ENCODE data around the gene MMP24. TPM values are rescaled to one million over a fixed set of nuclear protein-coding genes. Genes with fewer than 3 reads are reported as not detected.
A peak's percentile ranks its signal among the peaks of the same experiment; 100 is the strongest.

The MMP24 gene
- total and polyA plus RNA-seq, 2 of the 13 experiments (the other 11 are each of a cell fraction or from before 2014, with no cell fraction given) = 0.29 to 0.35 TPM

DNA sequence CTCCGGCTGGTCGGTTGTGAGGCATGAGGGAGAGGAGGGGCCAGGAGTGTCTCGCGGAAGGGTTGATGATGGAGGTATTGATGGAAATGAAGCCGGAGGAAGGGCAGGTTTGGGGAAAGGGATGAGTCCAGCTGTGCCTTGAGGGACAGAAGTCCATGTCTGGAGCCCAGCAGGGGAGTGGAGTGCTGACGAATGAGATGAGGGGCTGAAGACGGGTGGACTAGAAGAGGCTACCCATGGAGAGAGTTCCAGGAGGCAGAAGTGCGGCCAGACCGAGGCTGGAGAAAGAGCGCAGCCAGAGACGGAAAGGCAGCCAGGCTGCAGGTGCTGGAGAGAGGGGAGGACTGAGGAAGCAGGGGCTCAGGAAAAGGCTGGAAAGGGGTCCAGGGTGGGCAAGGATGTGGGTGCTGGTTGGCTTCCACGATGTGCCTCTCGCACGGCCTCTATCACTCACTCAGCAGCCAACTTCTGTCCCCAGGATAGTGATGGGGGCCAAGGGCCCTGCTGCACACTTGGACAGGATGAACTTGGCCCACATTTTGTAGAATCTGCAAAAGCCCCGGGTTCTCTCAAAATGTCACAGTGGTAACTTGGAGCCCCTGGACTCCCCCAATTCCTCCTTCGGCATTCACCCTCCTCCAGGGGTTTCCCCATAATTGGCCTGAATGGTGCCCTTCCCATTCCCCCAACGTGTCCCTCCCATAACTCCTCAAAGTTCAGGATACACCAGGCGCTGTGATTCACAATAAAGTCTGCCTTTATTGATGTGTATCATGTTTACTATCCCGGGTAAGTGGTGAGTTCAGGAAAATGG lies 58.7 kb downstream of the MMP24 start (continued):
- TF ChIP-seq, protein P1, sequence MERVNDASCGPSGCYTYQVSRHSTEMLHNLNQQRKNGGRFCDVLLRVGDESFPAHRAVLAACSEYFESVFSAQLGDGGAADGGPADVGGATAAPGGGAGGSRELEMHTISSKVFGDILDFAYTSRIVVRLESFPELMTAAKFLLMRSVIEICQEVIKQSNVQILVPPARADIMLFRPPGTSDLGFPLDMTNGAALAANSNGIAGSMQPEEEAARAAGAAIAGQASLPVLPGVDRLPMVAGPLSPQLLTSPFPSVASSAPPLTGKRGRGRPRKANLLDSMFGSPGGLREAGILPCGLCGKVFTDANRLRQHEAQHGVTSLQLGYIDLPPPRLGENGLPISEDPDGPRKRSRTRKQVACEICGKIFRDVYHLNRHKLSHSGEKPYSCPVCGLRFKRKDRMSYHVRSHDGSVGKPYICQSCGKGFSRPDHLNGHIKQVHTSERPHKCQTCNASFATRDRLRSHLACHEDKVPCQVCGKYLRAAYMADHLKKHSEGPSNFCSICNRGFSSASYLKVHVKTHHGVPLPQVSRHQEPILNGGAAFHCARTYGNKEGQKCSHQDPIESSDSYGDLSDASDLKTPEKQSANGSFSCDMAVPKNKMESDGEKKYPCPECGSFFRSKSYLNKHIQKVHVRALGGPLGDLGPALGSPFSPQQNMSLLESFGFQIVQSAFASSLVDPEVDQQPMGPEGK (CRISPR knock-in tag; IDR thresholded peaks at IDR 0.05) = no peak
- TF ChIP-seq ARHGAP35 (CRISPR knock-in tag; IDR thresholded peaks at IDR 0.05; ENCODE audit: borderline replicate concordance) = 0 out of 2 replicates have a peak, but pooled peaks have one; percentile 48
- 0 out of 2 replicates have a peak, but pooled peaks have one; percentile 50 for TF ChIP-seq ZNF441 (CRISPR knock-in tag; IDR thresholded peaks at IDR 0.05; ENCODE audit: borderline replicate concordance)
- TF ChIP-seq FOXK2 (IDR thresholded peaks at IDR 0.05) = 0 out of 2 replicates have a peak, but pooled peaks have one; percentile 6
- 0 out of 2 replicates have a peak, but pooled peaks have one; percentile 33 for TF ChIP-seq ESRRA (CRISPR knock-in tag; IDR thresholded peaks at IDR 0.05; ENCODE audit: low read depth)
- 0 out of 2 replicates have a peak, but pooled peaks have one; percentile 7 for TF ChIP-seq ZNF468 (CRISPR knock-in tag; IDR thresholded peaks at IDR 0.05)
- peak; percentile 4; the same call in 1 of the 2 replicates for TF ChIP-seq SAP130 (CRISPR knock-in tag; IDR thresholded peaks at IDR 0.05; ENCODE audit: low read depth)
- TF ChIP-seq ZNF773 (CRISPR knock-in tag; IDR thresholded peaks at IDR 0.05; ENCODE audit: borderline replicate concordance) = peak; percentile 44; the same call in 1 of the 2 replicates
- 0 out of 2 replicates have a peak, but pooled peaks have one; percentile 53 for TF ChIP-seq AHR (CRISPR knock-in tag; IDR thresholded peaks at IDR 0.05)
- TF ChIP-seq KLF11 (CRISPR knock-in tag; IDR thresholded peaks at IDR 0.05) = 0 out of 2 replicates have a peak, but pooled peaks have one; percentile 14
- 0 out of 2 replicates have a peak, but pooled peaks have one; percentile 32 for TF ChIP-seq PRMT3 (CRISPR knock-in tag; IDR thresholded peaks at IDR 0.05; ENCODE audit: borderline replicate concordance, low read depth)
- peak; percentile 18 for TF ChIP-seq ZNF615 (CRISPR knock-in tag; IDR thresholded peaks at IDR 0.05; ENCODE audit: borderline replicate concordance)
- TF ChIP-seq ZNF431 (CRISPR knock-in tag; IDR thresholded peaks at IDR 0.05; ENCODE audit: borderline replicate concordance, low read depth) = no peak
- TF ChIP-seq ZMYM4 (CRISPR knock-in tag; IDR thresholded peaks at IDR 0.05) = peak; percentile 32; the same call in 1 of the 2 replicates
- TF ChIP-seq, protein P2, sequence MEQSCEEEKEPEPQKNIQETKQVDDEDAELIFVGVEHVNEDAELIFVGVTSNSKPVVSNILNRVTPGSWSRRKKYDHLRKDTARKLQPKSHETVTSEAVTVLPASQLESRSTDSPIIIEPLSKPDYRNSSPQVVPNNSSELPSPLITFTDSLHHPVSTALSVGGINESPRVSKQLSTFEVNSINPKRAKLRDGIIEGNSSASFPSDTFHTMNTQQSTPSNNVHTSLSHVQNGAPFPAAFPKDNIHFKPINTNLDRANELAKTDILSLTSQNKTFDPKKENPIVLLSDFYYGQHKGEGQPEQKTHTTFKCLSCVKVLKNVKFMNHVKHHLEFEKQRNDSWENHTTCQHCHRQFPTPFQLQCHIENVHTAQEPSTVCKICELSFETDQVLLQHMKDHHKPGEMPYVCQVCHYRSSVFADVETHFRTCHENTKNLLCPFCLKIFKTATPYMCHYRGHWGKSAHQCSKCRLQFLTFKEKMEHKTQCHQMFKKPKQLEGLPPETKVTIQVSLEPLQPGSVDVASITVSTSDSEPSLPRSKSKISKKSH (CRISPR knock-in tag; IDR thresholded peaks at IDR 0.05; ENCODE audit: borderline replicate concordance) = peak; percentile 57; the same call in 1 of the 2 replicates
- 0 out of 2 replicates have a peak, but pooled peaks have one; percentile 7 for TF ChIP-seq ZNF564 (CRISPR knock-in tag; IDR thresholded peaks at IDR 0.05)
- TF ChIP-seq, protein P3, sequence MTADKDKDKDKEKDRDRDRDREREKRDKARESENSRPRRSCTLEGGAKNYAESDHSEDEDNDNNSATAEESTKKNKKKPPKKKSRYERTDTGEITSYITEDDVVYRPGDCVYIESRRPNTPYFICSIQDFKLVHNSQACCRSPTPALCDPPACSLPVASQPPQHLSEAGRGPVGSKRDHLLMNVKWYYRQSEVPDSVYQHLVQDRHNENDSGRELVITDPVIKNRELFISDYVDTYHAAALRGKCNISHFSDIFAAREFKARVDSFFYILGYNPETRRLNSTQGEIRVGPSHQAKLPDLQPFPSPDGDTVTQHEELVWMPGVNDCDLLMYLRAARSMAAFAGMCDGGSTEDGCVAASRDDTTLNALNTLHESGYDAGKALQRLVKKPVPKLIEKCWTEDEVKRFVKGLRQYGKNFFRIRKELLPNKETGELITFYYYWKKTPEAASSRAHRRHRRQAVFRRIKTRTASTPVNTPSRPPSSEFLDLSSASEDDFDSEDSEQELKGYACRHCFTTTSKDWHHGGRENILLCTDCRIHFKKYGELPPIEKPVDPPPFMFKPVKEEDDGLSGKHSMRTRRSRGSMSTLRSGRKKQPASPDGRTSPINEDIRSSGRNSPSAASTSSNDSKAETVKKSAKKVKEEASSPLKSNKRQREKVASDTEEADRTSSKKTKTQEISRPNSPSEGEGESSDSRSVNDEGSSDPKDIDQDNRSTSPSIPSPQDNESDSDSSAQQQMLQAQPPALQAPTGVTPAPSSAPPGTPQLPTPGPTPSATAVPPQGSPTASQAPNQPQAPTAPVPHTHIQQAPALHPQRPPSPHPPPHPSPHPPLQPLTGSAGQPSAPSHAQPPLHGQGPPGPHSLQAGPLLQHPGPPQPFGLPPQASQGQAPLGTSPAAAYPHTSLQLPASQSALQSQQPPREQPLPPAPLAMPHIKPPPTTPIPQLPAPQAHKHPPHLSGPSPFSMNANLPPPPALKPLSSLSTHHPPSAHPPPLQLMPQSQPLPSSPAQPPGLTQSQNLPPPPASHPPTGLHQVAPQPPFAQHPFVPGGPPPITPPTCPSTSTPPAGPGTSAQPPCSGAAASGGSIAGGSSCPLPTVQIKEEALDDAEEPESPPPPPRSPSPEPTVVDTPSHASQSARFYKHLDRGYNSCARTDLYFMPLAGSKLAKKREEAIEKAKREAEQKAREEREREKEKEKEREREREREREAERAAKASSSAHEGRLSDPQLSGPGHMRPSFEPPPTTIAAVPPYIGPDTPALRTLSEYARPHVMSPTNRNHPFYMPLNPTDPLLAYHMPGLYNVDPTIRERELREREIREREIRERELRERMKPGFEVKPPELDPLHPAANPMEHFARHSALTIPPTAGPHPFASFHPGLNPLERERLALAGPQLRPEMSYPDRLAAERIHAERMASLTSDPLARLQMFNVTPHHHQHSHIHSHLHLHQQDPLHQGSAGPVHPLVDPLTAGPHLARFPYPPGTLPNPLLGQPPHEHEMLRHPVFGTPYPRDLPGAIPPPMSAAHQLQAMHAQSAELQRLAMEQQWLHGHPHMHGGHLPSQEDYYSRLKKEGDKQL (CRISPR knock-in tag; IDR thresholded peaks at IDR 0.05; ENCODE audit: low read depth) = 0 out of 2 replicates have a peak, but pooled peaks have one; percentile 17
- peak; percentile 15 for TF ChIP-seq PCBP2 (optimal IDR thresholded peaks at IDR 0.05; ENCODE audit: low read depth, low read length, poor library complexity, severe bottlenecking)
- TF ChIP-seq GABPA (IDR thresholded peaks at IDR 0.05; ENCODE audit: low read depth, low read length) = no peak
- no peak for TF ChIP-seq GABPA (CRISPR knock-in tag; IDR thresholded peaks at IDR 0.05; ENCODE audit: low read depth)

Data from HepG2 (cell line).